ENCODE data around the gene FBXO11. TPM values are rescaled to one million over a fixed set of nuclear protein-coding genes. Genes with fewer than 3 reads are reported as not detected.

FBXO11 gene
- total and polyA plus RNA-seq, 2 of the 4 experiments (the other 2 are of a cell fraction): 27.1 to 29.6 TPM

DNA sequence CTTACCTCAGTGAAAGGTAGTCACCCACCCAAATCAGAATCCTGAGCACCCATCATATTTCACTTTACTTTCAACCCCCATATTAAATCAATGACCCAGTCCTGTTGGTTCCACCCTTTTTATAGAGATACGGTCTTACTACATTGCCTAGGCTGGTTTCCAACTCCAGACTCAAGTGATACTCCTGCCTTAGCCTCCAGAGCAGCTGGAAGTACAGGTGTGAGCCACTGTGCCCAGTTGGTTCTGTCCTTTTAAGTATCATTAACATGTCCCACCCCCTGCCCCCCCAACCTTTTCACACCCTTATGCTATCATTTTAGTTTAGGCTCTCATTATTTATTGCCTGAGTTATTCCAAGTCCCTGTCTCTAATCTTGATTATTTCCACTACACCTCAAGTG is 94.6 kb downstream of the FBXO11 start:
- in situ Hi-C loops (cut with MboI; ENCODE audit: low sequenced_read_pairs) (no loop called here), intact Hi-C loops (cut with micrococcal nuclease) (no loop called here), dilution Hi-C loops (cut with HindIII; ENCODE audit: low sequenced_read_pairs, unreplicated experiment) (no loop called here)
- no peak overlapping the region for H2AK5ac ChIP-seq (ENCODE audit: low read depth, low read length)
- H4K91ac ChIP-seq (ENCODE audit: insufficient read depth, low read depth, low read length): no peak overlapping the region
- no peaks in the 10 kb centered on the region for H3K9me3 ChIP-seq (ENCODE audit: control insufficient read depth, insufficient read depth, low read length)
- no peak overlapping the region for H2AK9ac ChIP-seq (replicated peaks; ENCODE audit: low read depth, low read length, poor library complexity)
- H4K20me1 ChIP-seq (ENCODE audit: insufficient read depth, low read length): peaks cover 5% of the 10 kb centered on the region; the same call in 1 of the 2 replicates
- no peak overlapping the region for H3K9ac ChIP-seq (ENCODE audit: low read depth, low read length)
- H2BK5ac ChIP-seq (ENCODE audit: low read depth, low read length, poor library complexity, severe bottlenecking): no peak overlapping the region
- no peaks in the 10 kb centered on the region for H3K27me3 ChIP-seq (ENCODE audit: control insufficient read depth, insufficient read depth, low read length)
- no peak overlapping the region for H3K27ac ChIP-seq (ENCODE audit: insufficient read depth, low read length)
- H3K56ac ChIP-seq (ENCODE audit: extremely low read depth, insufficient read depth, low read length): no peak overlapping the region
- H3K4me1 ChIP-seq (ENCODE audit: control insufficient read depth, insufficient read depth, low read length): peaks cover 6% of the 10 kb centered on the region
- ATAC-seq (ENCODE audit: low read depth) (no peak), DNase-seq (no peak)
- 86% methylated on average over 1 of the region's 1 CpG; no CpG with 5 or more reads in 1 of the 2 experiments for WGBS, 2 experiments (ENCODE audit: extremely low coverage in 2 of 2, insufficient read length in 1 of 2)
- H2BK20ac ChIP-seq (ENCODE audit: low read depth, low read length): no peak overlapping the region
- no peak overlapping the region for H2BK15ac ChIP-seq (ENCODE audit: low read depth, low read length)
- no peak overlapping the region for H3K14ac ChIP-seq (replicated peaks; ENCODE audit: low read depth, low read length)
- H3K23ac ChIP-seq (ENCODE audit: low read depth, low read length): no peak overlapping the region
- no peak overlapping the region for H2BK120ac ChIP-seq (ENCODE audit: low read depth, low read length)
- H2AFZ ChIP-seq (replicated peaks; ENCODE audit: low read length, poor library complexity): no peak overlapping the region
- H3K18ac ChIP-seq (ENCODE audit: low read depth, low read length): no peak overlapping the region
- ChIA-PET CTCF (no interaction called here), POLR2A (ENCODE audit: unreplicated experiment) (no interaction called here)
- no peak for TF ChIP-seq POLR2A (IDR thresholded peaks at IDR 0.05; ENCODE audit: low read depth, low read length)
- TF ChIP-seq RFX5 (IDR thresholded peaks at IDR 0.05; ENCODE audit: low read depth, low read length): no peak
- TF ChIP-seq CEBPB (IDR thresholded peaks at IDR 0.05; ENCODE audit: low read depth, low read length): no peak
- no peak for TF ChIP-seq RCOR1 (IDR thresholded peaks at IDR 0.05; ENCODE audit: insufficient replicate concordance, low read length)
- TF ChIP-seq, protein P1, sequence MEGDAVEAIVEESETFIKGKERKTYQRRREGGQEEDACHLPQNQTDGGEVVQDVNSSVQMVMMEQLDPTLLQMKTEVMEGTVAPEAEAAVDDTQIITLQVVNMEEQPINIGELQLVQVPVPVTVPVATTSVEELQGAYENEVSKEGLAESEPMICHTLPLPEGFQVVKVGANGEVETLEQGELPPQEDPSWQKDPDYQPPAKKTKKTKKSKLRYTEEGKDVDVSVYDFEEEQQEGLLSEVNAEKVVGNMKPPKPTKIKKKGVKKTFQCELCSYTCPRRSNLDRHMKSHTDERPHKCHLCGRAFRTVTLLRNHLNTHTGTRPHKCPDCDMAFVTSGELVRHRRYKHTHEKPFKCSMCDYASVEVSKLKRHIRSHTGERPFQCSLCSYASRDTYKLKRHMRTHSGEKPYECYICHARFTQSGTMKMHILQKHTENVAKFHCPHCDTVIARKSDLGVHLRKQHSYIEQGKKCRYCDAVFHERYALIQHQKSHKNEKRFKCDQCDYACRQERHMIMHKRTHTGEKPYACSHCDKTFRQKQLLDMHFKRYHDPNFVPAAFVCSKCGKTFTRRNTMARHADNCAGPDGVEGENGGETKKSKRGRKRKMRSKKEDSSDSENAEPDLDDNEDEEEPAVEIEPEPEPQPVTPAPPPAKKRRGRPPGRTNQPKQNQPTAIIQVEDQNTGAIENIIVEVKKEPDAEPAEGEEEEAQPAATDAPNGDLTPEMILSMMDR (conservative IDR thresholded peaks at IDR 0.05; ENCODE audit: low read depth, low read length): no peak
- no peak for TF ChIP-seq FOS (IDR thresholded peaks at IDR 0.05; ENCODE audit: low read depth, low read length)
- TF ChIP-seq RAD21 (IDR thresholded peaks at IDR 0.05; ENCODE audit: low read length): no peak
- no peak for TF ChIP-seq MAFK (IDR thresholded peaks at IDR 0.05; ENCODE audit: low read depth, low read length)
- no peak for TF ChIP-seq MAZ (IDR thresholded peaks at IDR 0.05; ENCODE audit: borderline replicate concordance, low read depth, low read length)
- TF ChIP-seq MXI1 (IDR thresholded peaks at IDR 0.05; ENCODE audit: borderline replicate concordance, low read depth, low read length): no peak
- TF ChIP-seq, protein P2, sequence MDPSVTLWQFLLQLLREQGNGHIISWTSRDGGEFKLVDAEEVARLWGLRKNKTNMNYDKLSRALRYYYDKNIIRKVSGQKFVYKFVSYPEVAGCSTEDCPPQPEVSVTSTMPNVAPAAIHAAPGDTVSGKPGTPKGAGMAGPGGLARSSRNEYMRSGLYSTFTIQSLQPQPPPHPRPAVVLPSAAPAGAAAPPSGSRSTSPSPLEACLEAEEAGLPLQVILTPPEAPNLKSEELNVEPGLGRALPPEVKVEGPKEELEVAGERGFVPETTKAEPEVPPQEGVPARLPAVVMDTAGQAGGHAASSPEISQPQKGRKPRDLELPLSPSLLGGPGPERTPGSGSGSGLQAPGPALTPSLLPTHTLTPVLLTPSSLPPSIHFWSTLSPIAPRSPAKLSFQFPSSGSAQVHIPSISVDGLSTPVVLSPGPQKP (IDR thresholded peaks at IDR 0.05; ENCODE audit: borderline replicate concordance, low read depth, low read length): no peak
- TF ChIP-seq, protein P3, sequence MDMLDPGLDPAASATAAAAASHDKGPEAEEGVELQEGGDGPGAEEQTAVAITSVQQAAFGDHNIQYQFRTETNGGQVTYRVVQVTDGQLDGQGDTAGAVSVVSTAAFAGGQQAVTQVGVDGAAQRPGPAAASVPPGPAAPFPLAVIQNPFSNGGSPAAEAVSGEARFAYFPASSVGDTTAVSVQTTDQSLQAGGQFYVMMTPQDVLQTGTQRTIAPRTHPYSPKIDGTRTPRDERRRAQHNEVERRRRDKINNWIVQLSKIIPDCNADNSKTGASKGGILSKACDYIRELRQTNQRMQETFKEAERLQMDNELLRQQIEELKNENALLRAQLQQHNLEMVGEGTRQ (IDR thresholded peaks at IDR 0.05; ENCODE audit: low read depth, low read length): no peak
- H3K4me3 ChIP-seq (ENCODE audit: insufficient read depth, low read depth, low read length): no peak overlapping the region
- no peak overlapping the region for H4K8ac ChIP-seq (ENCODE audit: low read depth in 2 of 2, low read length in 2 of 2)
- no peak overlapping the region for H3K4me2 ChIP-seq (ENCODE audit: low read depth, low read length)
- no peak overlapping the region for H4K5ac ChIP-seq (ENCODE audit: low read depth, low read length)
- no TSS peak for BruUV-seq (replicated peaks)
- peaks cover 27% of the 10 kb centered on the region for H3K36me3 ChIP-seq (ENCODE audit: control insufficient read depth, insufficient read depth, low read length)
- H3K9me1 ChIP-seq (ENCODE audit: insufficient read depth, low read length): no peaks in the 10 kb centered on the region
- H3K4ac ChIP-seq (ENCODE audit: low read depth, low read length): no peak overlapping the region
- H3K79me1 ChIP-seq (ENCODE audit: low read depth in 1 of 2, low read length in 2 of 2): peaks cover 0 to 6% of the 10 kb centered on the region in 2 experiments; a peak in 2 of 4 replicates
